CD14-positive monocyte (primary cell): ENCODE results near the gene ZNF790. TPM values are rescaled to one million over a fixed set of nuclear protein-coding genes. Genes with fewer than 3 reads are reported as not detected.

Experiments
- DNase-seq, 3 donors: peaks; one replicate each; pipeline ENCODE4 v3.0.0-alpha.2; 2011 to 2022
- H2AFZ ChIP-seq: 2 replicates; pipeline ENCODE4 v1.6.0; 2012; ENCODE audit warnings: mild to moderate bottlenecking, low read depth, low read length, inconsistent platforms; ENCODE audit not compliant: insufficient read depth, poor library complexity, severe bottlenecking
- H3K27ac ChIP-seq, 2 donors: 1 replicate in 1 of 2; 2 replicates in 1 of 2; pipeline ENCODE4 v1.5.1; 2012 to 2013; ENCODE audit warnings: low read length in 2 of 2, control low read depth in 1 of 2, inconsistent platforms in 1 of 2, low read depth in 1 of 2, mild to moderate bottlenecking in 1 of 2
- H3K27me3 ChIP-seq, 2 donors: one replicate each; pipeline versions ENCODE4 v1.6.0 to v1.6.1; 2011 to 2013; ENCODE audit warnings: low read length in 2 of 2; ENCODE audit not compliant: control insufficient read depth in 2 of 2, insufficient read depth in 2 of 2
- H3K36me3 ChIP-seq, 2 donors: replicated peaks in 1 of 2; 1 replicate in 1 of 2; 2 replicates in 1 of 2; pipeline versions ENCODE4 v1.5.1 to v1.6.1; 2012 to 2013; ENCODE audit warnings: low read length in 2 of 2, control low read depth in 1 of 2, inconsistent platforms in 1 of 2, mild to moderate bottlenecking in 1 of 2; ENCODE audit not compliant: insufficient read depth in 2 of 2, control insufficient read depth in 1 of 2
- H3K4me1 ChIP-seq, 2 donors: 1 replicate in 1 of 2; 2 replicates in 1 of 2; pipeline versions ENCODE4 v1.5.1 to v1.6.1; 2012 to 2013; ENCODE audit warnings: low read length in 2 of 2, control low read depth in 1 of 2, inconsistent platforms in 1 of 2, mild to moderate bottlenecking in 1 of 2, moderate library complexity in 1 of 2; ENCODE audit not compliant: insufficient read depth in 2 of 2, control insufficient read depth in 1 of 2
- H3K4me2 ChIP-seq: replicated peaks from 2 replicates; pipeline ENCODE3; 2012; ENCODE audit warnings: low read length, moderate library complexity, mild to moderate bottlenecking; ENCODE audit not compliant: poor library complexity, severe bottlenecking; ENCODE audit errors: extremely low read depth
- H3K4me3 ChIP-seq, 3 experiments: fragments of 200-600 bp in 1 of 3; sonication (generic) in 1 of 3; replicated peaks in 1 of 3; 1 replicate in 2 of 3; 2 replicates in 1 of 3; pipeline ENCODE4 v1.5.1; 2011 to 2013; ENCODE audit warnings: low read length in 3 of 3, mild to moderate bottlenecking in 3 of 3, control low read depth in 2 of 3, low read depth in 2 of 3, inconsistent platforms in 1 of 3, moderate library complexity in 1 of 3
- H3K79me2 ChIP-seq: 2 replicates; pipeline ENCODE4 v1.6.0; 2012; ENCODE audit warnings: mild to moderate bottlenecking, control low read depth, inconsistent platforms, low read length, moderate library complexity; ENCODE audit not compliant: insufficient read depth
- H3K9ac ChIP-seq: 2 replicates; pipeline ENCODE4 v1.6.0; 2017; ENCODE audit warnings: low read length, mild to moderate bottlenecking; ENCODE audit not compliant: insufficient read depth, poor library complexity, severe bottlenecking
- H3K9me3 ChIP-seq, 2 donors: replicated peaks in 1 of 2; 1 replicate in 1 of 2; 2 replicates in 1 of 2; pipeline versions ENCODE4 v1.5.1 to v1.6.1; 2012 to 2013; ENCODE audit warnings: low read length in 2 of 2, control low read depth in 1 of 2; ENCODE audit not compliant: control insufficient read depth in 1 of 2, insufficient read depth in 1 of 2
- H4K20me1 ChIP-seq: 2 replicates; pipeline ENCODE4 v1.6.0; 2012; ENCODE audit warnings: mild to moderate bottlenecking, low read length, control low read depth, moderate library complexity; ENCODE audit not compliant: insufficient read depth
- H3K27ac Mint-ChIP-seq, 7 donors: one replicate each; pipeline ENCODE4 v1.8.0; 2020; ENCODE audit warnings: mild to moderate bottlenecking in 7 of 7, mixed read lengths in 7 of 7, moderate library complexity in 6 of 7, inconsistent platforms in 2 of 7
- H3K27me3 Mint-ChIP-seq, 3 donors: one replicate each; pipeline ENCODE4 v1.8.0; 2021 to 2022; ENCODE audit warnings: low read depth in 3 of 3, mild to moderate bottlenecking in 3 of 3, mixed read lengths in 3 of 3, moderate library complexity in 3 of 3, inconsistent platforms in 1 of 3
- H3K36me3 Mint-ChIP-seq, 2 donors: one replicate each; pipeline ENCODE4 v1.8.0; 2020; ENCODE audit warnings: mixed read lengths in 2 of 2, inconsistent platforms in 1 of 2, mild to moderate bottlenecking in 1 of 2
- H3K4me1 Mint-ChIP-seq: one replicate; pipeline ENCODE4 v1.8.0; 2020; ENCODE audit warnings: mild to moderate bottlenecking, mixed read lengths
- H3K4me3 Mint-ChIP-seq, 2 donors: one replicate each; pipeline ENCODE4 v1.8.0; 2020; ENCODE audit warnings: mild to moderate bottlenecking in 2 of 2, mixed read lengths in 2 of 2, moderate library complexity in 1 of 2
- H3K9me3 Mint-ChIP-seq, 7 donors: one replicate each; pipeline ENCODE4 v1.8.0; 2020 to 2022; ENCODE audit warnings: mixed read lengths in 7 of 7, mild to moderate bottlenecking in 6 of 7, moderate library complexity in 6 of 7, inconsistent platforms in 2 of 7
- CTCF ChIP-seq: fragments of 200-600 bp; IDR thresholded peaks from one replicate; pipeline ENCODE4 v1.8.0; 2022; ENCODE audit warnings: antibody characterized with exemption, mild to moderate bottlenecking
- WGBS: methylation state at CpG from one replicate; pipeline ENCODE4 v1.1.5; 2013; ENCODE audit warnings: missing lambda C conversion rate; ENCODE audit not compliant: insufficient coverage; 5-methylcytosine and 5-hydroxymethylcytosine counted together
- intact Hi-C, 2 donors: fragments of 100-400 bp; cut with micrococcal nuclease; formaldehyde crosslinking; loops; one replicate each; pipeline versions ENCODE4 v1.15.0 to v1.15.1; 2023
- polyA plus RNA-seq, 3 donors: library from polyadenylated mRNA; depleted of rRNA in 1 of 3; unstranded in 2 of 3; stranded (reverse) in 1 of 3; fragments of 300-500 nt in 2 of 3; fragments of >200 nt in 1 of 3; fragmentation: Illumina TruSeq in 2 of 3; gene quantifications; 1 replicate in 2 of 3; 2 replicates in 1 of 3; pipeline ENCODE4 v1.2.3, GENCODE V29; 2012 to 2021

ZNF790 gene
- polyA plus RNA-seq, 3 donors: 0.35 to 2.7 (median 2.3) TPM

GRCh38 chr19:36838784-36839324, 667 bp upstream of the ZNF790 start:
- WGBS: 33% methylated on average over 8 of the region's 12 CpGs
- Histone ChIP-seq H2AFZ (peak overlapping the region; percentile 94), H4K20me1 (no peaks in the 10 kb centered on the region), H3K27ac (peak overlapping the region; percentile 83 to 86), H3K4me3 (peak overlapping the region; percentile 61 to 92 (median 64)), H3K9me3 (peaks cover 53 to 60% of the 10 kb centered on the region in 2 donors), H3K4me2 (peak overlapping the region; percentile 85), H3K79me2 (peaks cover 3% of the 10 kb centered on the region), H3K27me3 (no peaks in the 10 kb centered on the region), H3K4me1 (peaks cover 14 to 18% of the 10 kb centered on the region in 2 donors), H3K9ac (peak overlapping the region; percentile 78), H3K36me3 (peaks cover 0 to 8% of the 10 kb centered on the region in 2 donors)
- Mint-ChIP-seq H3K9me3 (peaks cover 17 to 58% (median 49%) of the 10 kb centered on the region in 7 donors), H3K27ac (no peak overlapping the region), H3K27me3 (no peaks in the 10 kb centered on the region), H3K4me1 (no peaks in the 10 kb centered on the region), H3K36me3 (peaks cover 14 to 22% of the 10 kb centered on the region in 2 donors), H3K4me3 (no peak overlapping the region)
- no peak for TF ChIP-seq CTCF
- no peak for DNase-seq
- intact Hi-C loops: loop anchor here (1.0 to 5.0 kb wide), 5 partner anchors 12 to 312 kb away; partner anchors contain the start of genes ZNF260 (in 1 of the 2), ZNF420 (in 1 of the 2) and ZNF461 (in 1 of the 2)

GRCh38 chr19:36837176-36837905, 846 bp downstream of the ZNF790 start:
- Mint-ChIP-seq H3K27me3 (peaks cover 0 to 1% (median 0%) of the 10 kb centered on the region in 3 donors), H3K27ac (no peak overlapping the region), H3K36me3 (peaks cover 16 to 28% of the 10 kb centered on the region in 2 donors), H3K4me1 (no peaks in the 10 kb centered on the region), H3K9me3 (peaks cover 21 to 60% (median 50%) of the 10 kb centered on the region in 7 donors), H3K4me3 (no peak overlapping the region)
- Histone ChIP-seq H3K79me2 (peaks cover 3% of the 10 kb centered on the region), H3K4me1 (peaks cover 14 to 18% of the 10 kb centered on the region in 2 donors), H3K9me3 (peaks cover 50 to 62% of the 10 kb centered on the region in 2 donors), H3K9ac (peak overlapping the region; percentile 78), H3K4me2 (peak overlapping the region; percentile 85), H4K20me1 (no peaks in the 10 kb centered on the region), H3K4me3 (peak overlapping the region; percentile 61 to 92 (median 64)), H3K36me3 (peaks cover 0 to 22% of the 10 kb centered on the region in 2 donors), H3K27me3 (no peaks in the 10 kb centered on the region), H2AFZ (peak overlapping the region; percentile 94), H3K27ac (peak overlapping the region; percentile 83 to 86)
- intact Hi-C loops: loop anchor here (5.0 kb wide), 4 partner anchors 40 to 310 kb away; partner anchors contain the start of genes ZNF260 (in 1 of the 2), ZNF420 (in 1 of the 2) and ZNF461 (in 1 of the 2)
- no peak for DNase-seq
- no peak for TF ChIP-seq CTCF
- 42% methylated on average over 6 of the region's 8 CpGs for WGBS
